Retinal pigment epithelial cell (primary cell): ENCODE measurements around the gene LRRC10B.

Source experiments
- DNase-seq: peaks from one replicate; pipeline ENCODE4 v3.0.0-alpha.2; 2010; ENCODE audit warnings: low read depth
- H3K4me3 ChIP-seq: 2 replicates; pipeline ENCODE4 v1.5.1; 2011; ENCODE audit warnings: mild to moderate bottlenecking, low read length, control low read depth, moderate library complexity
- CTCF ChIP-seq: conservative IDR thresholded peaks from 2 replicates; pipeline ENCODE4 v1.5.1; 2011; ENCODE audit warnings: low read depth, low read length, control low read depth, inconsistent platforms

The LRRC10B gene

DNA sequence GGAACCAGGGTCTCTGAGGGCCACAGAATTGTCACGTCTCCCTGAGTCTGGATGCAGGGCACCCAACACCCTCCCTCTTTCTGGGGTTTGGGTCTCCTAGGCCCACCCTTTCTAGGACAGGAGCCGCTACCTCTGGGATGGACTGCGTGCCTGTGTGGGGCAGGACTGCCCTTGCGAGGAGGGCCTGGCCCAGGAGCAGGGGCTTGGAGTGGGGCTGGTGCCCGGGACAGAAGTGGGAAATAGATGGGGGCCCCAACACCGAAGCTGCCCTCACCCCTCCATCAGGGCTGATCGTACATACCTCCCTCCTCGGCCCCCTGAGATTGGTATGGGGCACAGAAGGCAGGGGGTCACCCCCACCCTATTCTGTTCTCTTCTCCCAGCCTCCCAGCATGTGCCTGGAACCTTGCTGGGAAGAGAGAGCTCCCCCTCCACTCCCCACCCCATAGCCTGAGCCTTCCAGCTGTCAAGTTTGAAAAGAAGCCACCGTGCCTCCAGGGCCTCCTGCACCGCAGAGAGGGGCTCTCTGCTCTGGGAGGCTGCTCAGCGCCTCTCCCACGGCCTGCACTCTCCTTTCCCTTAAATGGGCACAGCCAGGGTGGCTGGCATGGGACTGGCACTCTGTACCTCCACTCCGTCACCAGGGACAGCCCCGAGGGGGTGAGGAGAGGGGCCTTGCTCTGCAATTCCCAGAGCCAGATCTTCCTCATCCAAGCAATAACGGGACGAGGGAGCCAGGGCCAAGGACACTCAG, 1.8 kb downstream of the LRRC10B start:
- DNase-seq = no peak
- TF ChIP-seq CTCF = no peak
- no peak overlapping the region for H3K4me3 ChIP-seq

GRCh38 chr11:61510974-61511373, 2.4 kb downstream of the LRRC10B start:
- no peak overlapping the region for H3K4me3 ChIP-seq
- DNase-seq = no peak
- TF ChIP-seq CTCF = no peak

- TF ChIP-seq CTCF = no peak
- no peak overlapping the region for H3K4me3 ChIP-seq
- no peak for DNase-seq
Measured at GRCh38 chr11:61511383-61511782, 2.8 kb downstream of the LRRC10B start.

DNA sequence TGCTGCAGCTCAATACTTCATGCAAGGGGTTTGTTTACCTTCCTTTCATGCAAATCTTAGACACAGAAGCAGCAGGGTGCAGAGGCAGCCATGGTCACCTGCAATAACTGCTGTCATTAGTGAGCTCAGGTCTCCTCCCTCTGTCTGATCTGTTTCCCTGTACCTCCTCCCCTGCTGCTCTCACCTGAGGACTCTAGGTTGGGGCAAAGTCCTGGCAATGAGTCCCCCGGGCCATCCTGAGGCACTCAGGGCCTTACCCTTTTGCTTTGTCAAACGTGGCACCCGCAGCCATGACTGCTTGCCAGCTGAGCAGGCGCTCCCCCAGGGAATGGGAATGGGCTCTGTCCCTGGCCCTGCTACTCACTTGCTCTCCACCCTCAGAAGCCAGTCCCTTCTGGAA, 3.9 kb downstream of the LRRC10B start:
- no peak for DNase-seq
- no peak overlapping the region for H3K4me3 ChIP-seq
- no peak for TF ChIP-seq CTCF

- DNase-seq = no peak
- no peak for TF ChIP-seq CTCF
- no peak overlapping the region for H3K4me3 ChIP-seq
Measured at GRCh38 chr11:61513143-61513765, 4.7 kb downstream of the LRRC10B start.

- TF ChIP-seq CTCF = no peak
- no peak for DNase-seq
- H3K4me3 ChIP-seq = no peak overlapping the region
Measured at GRCh38 chr11:61514050-61514917, 5.7 kb downstream of the LRRC10B start.
